IPS-18a (cell line): ENCODE results near the gene AICDA.
"Not testable (repeated sequence)": the region's sequence is repeated elsewhere in the genome, so short reads cannot be mapped to it uniquely, and the experiment has no call there.

Source experiments
- H3K27ac ChIP-seq: one replicate; pipeline ENCODE4 v1.5.1; 2013; ENCODE audit warnings: low read length
- H3K27me3 ChIP-seq: one replicate; pipeline ENCODE4 v1.6.1; 2013; ENCODE audit warnings: mild to moderate bottlenecking, low read length; ENCODE audit not compliant: control insufficient read depth, insufficient read depth
- H3K36me3 ChIP-seq: one replicate; pipeline ENCODE4 v1.6.1; 2013; ENCODE audit warnings: low read depth, low read length; ENCODE audit not compliant: control insufficient read depth
- H3K4me1 ChIP-seq: one replicate; pipeline ENCODE4 v1.6.1; 2013; ENCODE audit warnings: low read depth, low read length; ENCODE audit not compliant: control insufficient read depth
- H3K4me3 ChIP-seq: one replicate; pipeline ENCODE4 v1.5.1; 2013; ENCODE audit warnings: low read length
- H3K9ac ChIP-seq: one replicate; pipeline ENCODE4 v1.6.1; 2013; ENCODE audit warnings: mild to moderate bottlenecking, low read length, moderate library complexity
- H3K9me3 ChIP-seq: one replicate; pipeline ENCODE4 v1.6.1; 2013; ENCODE audit warnings: low read depth, low read length; ENCODE audit not compliant: control insufficient read depth

AICDA gene

DNA sequence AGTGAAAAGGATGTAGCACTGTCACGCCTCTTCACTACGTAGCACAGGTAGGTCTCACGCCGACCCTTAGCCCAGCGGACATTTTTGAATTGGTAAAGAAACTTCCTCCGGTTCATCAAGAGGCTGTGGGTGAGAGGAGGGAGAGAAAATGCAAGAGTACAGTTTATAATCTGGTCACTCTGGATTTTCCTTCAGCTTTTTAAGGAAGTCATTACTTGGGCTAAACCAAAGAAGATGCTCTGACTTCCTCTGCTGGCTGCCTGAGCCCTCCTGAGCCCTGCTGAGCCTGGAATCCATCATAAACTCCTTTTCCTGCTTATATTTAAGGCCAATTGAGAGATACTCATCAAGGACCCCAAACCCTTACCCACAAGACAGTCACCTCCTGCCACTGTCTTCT, 5.8 kb downstream of the AICDA start:
- Histone ChIP-seq H3K36me3 (no peaks in the 10 kb centered on the region), H3K4me1 (peaks cover 4% of the 10 kb centered on the region), H3K27me3 (no peaks in the 10 kb centered on the region), H3K9me3 (no peaks in the 10 kb centered on the region), H3K9ac (no peak overlapping the region), H3K27ac (no peak overlapping the region), H3K4me3 (no peak overlapping the region)

DNA sequence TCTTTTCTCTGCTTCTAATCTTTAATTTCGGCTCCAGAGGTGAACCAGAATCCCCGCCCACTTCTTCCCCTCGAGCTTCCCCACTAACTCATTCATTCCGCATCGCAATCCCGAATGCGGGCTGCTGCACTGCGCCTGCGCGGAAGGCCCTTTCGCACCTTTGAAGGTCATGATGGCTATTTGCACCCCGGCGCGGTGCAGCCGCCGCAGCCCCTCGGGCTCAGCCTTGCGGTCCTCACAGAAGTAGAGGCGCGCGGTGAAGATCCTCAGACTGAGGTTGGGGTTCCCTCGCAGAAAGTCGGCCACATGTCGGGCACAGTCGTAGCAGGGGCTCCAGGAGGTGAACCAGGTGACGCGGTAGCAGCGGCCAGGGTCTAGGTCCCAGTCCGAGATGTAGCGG, 7.6 kb downstream of the AICDA start:
- H3K4me1 ChIP-seq = peaks cover 4% of the 10 kb centered on the region
- H3K9ac ChIP-seq = no peak overlapping the region
- H3K9me3 ChIP-seq = no peaks in the 10 kb centered on the region
- no peak overlapping the region for H3K27ac ChIP-seq
- H3K36me3 ChIP-seq = no peaks in the 10 kb centered on the region
- H3K4me3 ChIP-seq = no peak overlapping the region
- no peaks in the 10 kb centered on the region for H3K27me3 ChIP-seq

DNA sequence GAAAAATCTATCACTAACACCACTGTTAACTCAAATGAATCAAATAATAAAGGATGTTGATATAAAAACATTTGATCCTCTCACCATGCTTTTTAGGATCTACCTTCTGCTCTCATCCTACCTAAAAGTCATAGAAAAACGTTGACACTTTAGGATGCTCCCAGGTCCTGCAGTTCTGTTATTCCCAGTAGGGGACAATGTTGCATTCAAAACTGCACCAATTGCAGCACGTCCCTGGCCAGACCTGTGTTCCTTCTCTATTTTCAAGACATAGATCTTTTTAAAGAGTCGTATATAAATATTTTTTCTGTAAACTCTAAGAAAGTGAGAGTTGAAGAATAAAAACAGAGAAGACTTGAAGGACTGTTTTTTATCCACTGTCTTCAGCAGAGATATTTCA, 8.8 kb downstream of the AICDA start:
- no peaks in the 10 kb centered on the region for H3K4me1 ChIP-seq
- no peak overlapping the region for H3K9ac ChIP-seq
- no peak overlapping the region for H3K4me3 ChIP-seq
- H3K36me3 ChIP-seq = no peaks in the 10 kb centered on the region
- H3K27ac ChIP-seq = no peak overlapping the region
- no peaks in the 10 kb centered on the region for H3K27me3 ChIP-seq
- H3K9me3 ChIP-seq = no peaks in the 10 kb centered on the region

DNA sequence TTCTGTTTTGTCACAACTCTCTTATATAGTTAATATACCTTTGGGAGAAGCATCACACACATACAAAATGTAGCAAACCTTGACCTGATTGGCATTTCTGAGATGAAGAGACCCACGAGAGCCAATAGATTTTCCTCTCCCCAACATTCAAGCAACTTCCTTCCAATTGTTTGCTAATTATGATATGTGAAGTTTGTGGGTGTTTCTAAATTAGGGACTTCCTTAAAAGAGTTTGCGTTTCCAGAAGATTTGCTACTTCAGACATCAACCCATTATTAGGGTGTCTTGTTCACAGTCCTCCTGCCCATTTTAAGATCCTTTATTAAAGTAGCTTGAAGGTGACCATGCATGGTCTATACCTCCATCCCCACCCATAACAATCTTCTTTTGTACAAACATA, 9.4 kb downstream of the AICDA start:
- Histone ChIP-seq H3K27me3 (no peaks in the 10 kb centered on the region), H3K27ac (no peak overlapping the region), H3K4me3 (no peak overlapping the region), H3K9ac (no peak overlapping the region), H3K4me1 (no peaks in the 10 kb centered on the region), H3K9me3 (no peaks in the 10 kb centered on the region), H3K36me3 (no peaks in the 10 kb centered on the region)

DNA sequence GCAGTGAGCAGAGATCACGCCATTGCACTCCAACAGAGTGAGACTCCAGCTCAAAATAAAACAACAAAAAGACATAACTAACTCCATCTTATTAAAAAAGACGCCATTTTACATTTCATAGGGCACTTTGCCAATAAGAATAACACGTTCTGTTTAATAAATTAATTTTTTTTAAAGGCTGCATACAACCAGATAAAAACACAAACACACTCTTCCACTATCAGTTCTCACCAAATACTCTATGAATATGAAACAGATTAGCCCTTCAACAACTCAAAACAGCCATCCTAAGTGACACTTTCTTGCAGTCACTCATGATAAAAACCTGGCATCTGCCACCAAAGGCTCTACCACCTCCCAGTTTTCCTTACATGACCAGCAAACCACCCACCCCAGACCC, 16.1 kb downstream of the AICDA start:
- Histone ChIP-seq H3K9ac (no peak overlapping the region), H3K4me1 (no peaks in the 10 kb centered on the region), H3K9me3 (no peaks in the 10 kb centered on the region), H3K36me3 (no peaks in the 10 kb centered on the region), H3K27ac (no peak overlapping the region), H3K4me3 (no peak overlapping the region), H3K27me3 (no peaks in the 10 kb centered on the region)

DNA sequence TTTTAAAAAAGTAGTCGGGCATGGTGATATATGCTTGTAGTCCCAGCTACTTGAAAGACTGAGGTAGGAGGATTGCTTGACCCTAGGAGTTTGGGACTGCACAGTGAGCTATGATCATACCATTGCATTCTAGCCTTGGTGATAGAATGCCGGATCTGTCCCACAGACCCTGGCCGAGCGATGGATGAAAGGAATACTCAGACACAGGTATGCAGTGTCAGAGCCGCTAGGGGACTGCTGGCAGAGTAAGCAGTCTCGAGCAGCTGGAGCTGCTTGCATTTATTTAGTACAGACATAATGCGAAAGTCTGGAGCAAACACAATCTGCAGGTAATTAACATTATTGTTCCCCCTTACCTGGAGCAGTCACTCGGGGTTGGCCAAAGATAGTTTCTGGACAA, 18.6 kb downstream of the AICDA start:
- H3K9me3 ChIP-seq = no peaks in the 10 kb centered on the region
- H3K27me3 ChIP-seq = no peaks in the 10 kb centered on the region
- H3K4me1 ChIP-seq = peaks cover 7% of the 10 kb centered on the region
- H3K4me3 ChIP-seq = no peak overlapping the region
- H3K27ac ChIP-seq = no peak overlapping the region
- H3K9ac ChIP-seq = no peak overlapping the region
- H3K36me3 ChIP-seq = no peaks in the 10 kb centered on the region

DNA sequence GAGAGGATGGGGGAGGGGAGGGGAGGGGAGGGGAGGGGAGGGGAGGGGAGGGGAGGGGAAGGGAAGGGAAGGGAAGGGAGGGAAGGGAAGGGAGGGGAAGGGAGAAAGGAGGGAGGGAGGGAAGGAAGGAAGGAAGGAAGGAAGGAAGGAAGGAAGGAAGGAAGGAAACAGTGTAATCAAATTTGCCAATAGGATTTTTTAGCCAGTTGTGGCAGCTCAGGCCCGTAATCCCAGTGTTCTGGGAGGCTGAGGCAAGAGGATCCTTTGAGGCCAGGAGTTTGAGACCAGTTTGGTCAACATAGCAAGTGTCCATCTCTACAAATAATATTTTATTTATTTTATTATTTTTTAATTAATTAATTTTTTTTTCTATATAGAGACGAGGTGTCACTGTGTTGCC, 19.4 kb downstream of the AICDA start:
- no peak overlapping the region for H3K4me3 ChIP-seq
- H3K36me3 ChIP-seq = no peaks in the 10 kb centered on the region
- H3K27me3 ChIP-seq = no peaks in the 10 kb centered on the region
- H3K9ac ChIP-seq = no peak overlapping the region
- H3K9me3 ChIP-seq = no peaks in the 10 kb centered on the region
- no peak overlapping the region for H3K27ac ChIP-seq
- peaks cover 7% of the 10 kb centered on the region for H3K4me1 ChIP-seq

DNA sequence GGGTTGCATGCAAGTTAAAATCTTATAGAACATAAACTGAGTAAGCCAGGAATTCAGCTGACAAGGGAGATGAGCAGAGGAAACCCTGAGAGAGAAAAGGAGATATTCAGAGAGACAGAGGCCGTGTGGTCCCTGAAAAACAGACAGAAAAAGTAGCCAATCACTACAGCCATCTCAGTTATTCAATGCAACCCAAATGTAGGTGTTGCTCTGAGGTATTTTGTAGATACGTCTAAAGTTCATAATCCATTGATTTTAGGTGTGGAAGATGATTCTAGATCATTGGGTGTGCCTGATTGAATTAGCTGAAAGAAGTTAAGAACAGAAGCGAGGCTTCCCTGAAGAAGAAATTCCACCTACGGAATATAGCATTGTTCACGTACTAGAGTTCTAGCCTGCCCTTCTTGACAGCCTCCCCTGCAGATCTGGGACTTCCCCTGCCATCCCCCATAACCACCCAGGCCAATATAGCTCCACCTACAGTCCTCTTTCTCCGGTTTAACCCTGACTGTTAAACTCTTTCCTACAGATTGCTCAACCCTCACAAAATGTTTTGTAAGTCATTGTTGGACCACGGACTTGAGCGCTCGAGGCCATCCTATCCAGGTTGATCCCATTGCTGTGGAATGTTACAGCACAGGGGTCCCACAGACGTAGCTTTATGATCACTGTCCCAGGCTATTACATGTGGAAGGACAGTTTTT, 21.7 kb downstream of the AICDA start:
- Histone ChIP-seq H3K27me3 (no peaks in the 10 kb centered on the region), H3K9me3 (no peaks in the 10 kb centered on the region), H3K36me3 (no peaks in the 10 kb centered on the region), H3K4me1 (peaks cover 7% of the 10 kb centered on the region), H3K27ac (no peak overlapping the region), H3K9ac (no peak overlapping the region), H3K4me3 (no peak overlapping the region)

DNA sequence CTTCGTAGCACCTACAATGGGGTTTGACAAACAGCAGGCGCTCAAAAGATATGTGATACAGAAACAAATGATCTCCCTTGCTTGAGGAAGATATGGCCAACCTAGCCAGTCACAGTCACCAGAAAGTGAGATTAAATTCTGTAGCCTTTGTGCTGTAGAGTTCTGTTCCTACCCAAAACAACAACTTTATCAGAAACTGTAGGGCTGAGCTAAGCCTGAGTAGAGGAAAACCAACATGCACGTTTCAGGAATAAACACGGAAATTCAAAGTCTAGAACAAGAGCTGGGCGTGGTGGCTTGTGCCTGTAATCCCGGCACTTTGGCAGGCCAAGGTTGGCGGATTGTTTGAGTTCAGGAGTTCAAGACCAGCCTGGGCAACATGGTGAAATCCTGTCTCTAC, 23.0 kb downstream of the AICDA start:
- H3K9ac ChIP-seq = no peak overlapping the region
- no peaks in the 10 kb centered on the region for H3K9me3 ChIP-seq
- H3K4me3 ChIP-seq = no peak overlapping the region
- no peaks in the 10 kb centered on the region for H3K36me3 ChIP-seq
- no peaks in the 10 kb centered on the region for H3K27me3 ChIP-seq
- no peak overlapping the region for H3K27ac ChIP-seq
- H3K4me1 ChIP-seq = peaks cover 7% of the 10 kb centered on the region

DNA sequence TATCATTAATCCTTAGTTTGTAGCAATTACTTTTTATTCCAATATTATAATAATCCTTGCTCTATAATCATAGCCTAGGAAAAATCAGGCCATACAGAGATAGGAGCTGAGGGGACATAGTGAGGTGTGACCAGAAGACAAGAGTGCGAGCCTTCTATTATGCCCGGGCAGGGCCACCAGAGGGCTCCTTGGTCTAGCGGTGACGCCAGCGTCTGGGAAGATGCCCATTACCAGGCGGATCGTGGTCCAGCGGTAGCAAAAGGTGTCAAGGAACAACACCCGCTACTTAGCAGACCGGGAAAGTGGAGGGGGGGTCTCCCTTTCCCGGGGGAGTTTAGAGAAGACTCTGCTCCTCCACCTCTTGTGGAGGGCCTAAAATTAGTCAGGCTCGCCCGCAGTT, 28.2 kb downstream of the AICDA start:
- H3K36me3 ChIP-seq, H3K4me3 ChIP-seq, H3K4me1 ChIP-seq, H3K9me3 ChIP-seq, H3K27me3 ChIP-seq, H3K9ac ChIP-seq, H3K27ac ChIP-seq: not testable (repeated sequence)

DNA sequence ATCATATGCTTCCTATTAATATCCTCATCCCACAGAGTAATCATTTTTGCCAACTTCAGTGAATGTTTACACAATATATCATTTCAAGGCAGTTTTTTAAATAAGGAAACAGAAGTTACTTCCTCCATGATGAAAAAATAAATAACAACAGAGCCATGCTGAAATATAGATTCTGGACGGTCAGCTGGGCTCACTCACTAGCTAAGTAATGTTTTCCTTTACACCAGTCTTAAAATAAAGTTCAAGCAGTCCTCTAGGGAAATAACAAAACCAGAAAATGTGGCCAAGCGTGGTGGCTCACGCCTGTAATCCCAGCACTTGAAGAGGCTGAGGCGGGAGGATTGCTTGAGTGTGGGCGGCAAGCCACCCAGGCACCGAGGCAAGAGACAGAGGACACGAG, 28.7 kb downstream of the AICDA start:
- Histone ChIP-seq H3K4me3 (no peak overlapping the region), H3K27me3 (no peaks in the 10 kb centered on the region), H3K36me3 (no peaks in the 10 kb centered on the region), H3K9me3 (no peaks in the 10 kb centered on the region), H3K9ac (no peak overlapping the region), H3K4me1 (no peaks in the 10 kb centered on the region), H3K27ac (no peak overlapping the region)

DNA sequence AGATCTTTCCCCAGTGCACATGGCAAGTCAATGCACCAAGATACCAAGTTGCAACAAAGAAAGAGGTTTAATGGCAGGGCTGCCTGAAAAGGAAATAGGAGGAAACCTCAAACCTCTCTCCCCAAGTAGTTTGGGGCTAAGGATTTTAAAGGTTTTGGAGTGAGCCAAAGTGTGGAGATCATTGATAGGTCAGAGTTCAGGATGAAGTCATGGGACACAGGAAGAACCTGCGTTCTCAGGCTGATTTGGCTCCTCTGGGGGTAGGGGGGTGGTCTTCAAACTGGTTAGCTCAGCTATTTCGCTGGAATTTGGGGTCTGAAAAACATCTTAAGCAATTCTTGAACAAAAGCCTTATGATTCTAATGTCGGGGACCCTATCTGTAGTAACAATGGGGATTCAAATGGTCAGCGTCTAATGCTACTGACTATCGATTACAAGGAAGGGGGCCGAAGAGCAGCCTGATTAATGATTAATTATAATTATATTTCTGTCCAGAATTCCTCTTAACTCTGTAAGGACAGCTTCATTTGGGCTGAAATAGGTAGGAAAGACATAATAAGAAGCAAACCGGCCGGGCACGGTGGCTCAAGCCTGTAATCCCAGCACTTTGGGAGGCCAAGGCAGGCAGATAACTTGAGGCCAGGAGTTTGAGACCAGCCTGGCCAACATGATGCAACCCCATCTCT, 31.4 kb downstream of the AICDA start:
- no peak overlapping the region for H3K27ac ChIP-seq
- H3K36me3 ChIP-seq = no peaks in the 10 kb centered on the region
- H3K9ac ChIP-seq = no peak overlapping the region
- no peaks in the 10 kb centered on the region for H3K9me3 ChIP-seq
- no peak overlapping the region for H3K4me3 ChIP-seq
- no peaks in the 10 kb centered on the region for H3K27me3 ChIP-seq
- no peaks in the 10 kb centered on the region for H3K4me1 ChIP-seq
